HepG2 (cell line): Measurements from ENCODE around the gene NFKBIA. TPM values are rescaled to one million over a fixed set of nuclear protein-coding genes. Genes with fewer than 3 reads are reported as not detected.

Experiments
- ARNTL ChIP-seq: sonication (generic); formaldehyde crosslinking; IDR thresholded peaks from 2 replicates; pipeline ENCODE4 v1.4.0; 2020; ENCODE audit warnings: mild to moderate bottlenecking, missing genetic modification reagents
- FOSL1 ChIP-seq: sonication (generic); formaldehyde crosslinking; IDR thresholded peaks from 2 replicates; pipeline ENCODE4 v1.9.0; 2021; ENCODE audit warnings: missing genetic modification reagents, borderline replicate concordance
- KDM6A ChIP-seq: IDR thresholded peaks from 2 replicates; pipeline ENCODE4 v1.6.1; 2016; ENCODE audit warnings: low read depth
- MAFF ChIP-seq: IDR thresholded peaks from 2 replicates; pipeline ENCODE4 v1.6.1; 2011; ENCODE audit warnings: low read depth, low read length, improper control_type of control experiment
- MATR3 ChIP-seq: sonication (generic); formaldehyde crosslinking; IDR thresholded peaks from 2 replicates; pipeline ENCODE4 v1.4.0; 2020; ENCODE audit warnings: missing genetic modification reagents
- POLR2G ChIP-seq: fragments of 200-400 bp; formaldehyde crosslinking; IDR thresholded peaks from 2 replicates; pipeline ENCODE4 v1.6.1; 2018; ENCODE audit warnings: mild to moderate bottlenecking, low read depth, low read length, moderate library complexity
- RFX5 ChIP-seq: IDR thresholded peaks from 2 replicates; pipeline ENCODE4 v1.6.1; 2011; ENCODE audit warnings: low read depth, low read length, improper control_type of control experiment
- TGIF2 ChIP-seq: IDR thresholded peaks from 2 replicates; pipeline ENCODE4 v1.6.1; 2016; ENCODE audit warnings: control low read depth, missing compliant biosample characterization
- ZFP90 ChIP-seq: sonication (generic); formaldehyde crosslinking; IDR thresholded peaks from 2 replicates; pipeline ENCODE4 v1.8.0; 2022; ENCODE audit warnings: missing genetic modification reagents, mild to moderate bottlenecking, inconsistent platforms, borderline replicate concordance
- ZNF180 ChIP-seq: sonication (generic); formaldehyde crosslinking; IDR thresholded peaks from 2 replicates; pipeline ENCODE4 v1.4.0; 2020; ENCODE audit warnings: low read depth, missing genetic modification reagents, borderline replicate concordance
- ZNF225 ChIP-seq: sonication (generic); formaldehyde crosslinking; IDR thresholded peaks from 2 replicates; pipeline ENCODE4 v1.4.0; 2020; ENCODE audit warnings: mild to moderate bottlenecking, missing genetic modification reagents
- ZNF260 ChIP-seq: sonication (generic); formaldehyde crosslinking; IDR thresholded peaks from 2 replicates; pipeline ENCODE4 v1.4.0; 2020; ENCODE audit warnings: missing genetic modification reagents, low read depth, mild to moderate bottlenecking, borderline replicate concordance
- ZNF335 ChIP-seq: sonication (generic); formaldehyde crosslinking; IDR thresholded peaks from 2 replicates; pipeline ENCODE4 v1.4.0; 2020; ENCODE audit warnings: missing genetic modification reagents
- ZNF552 ChIP-seq: sonication (generic); formaldehyde crosslinking; IDR thresholded peaks from 2 replicates; pipeline ENCODE4 v1.9.0; 2022; ENCODE audit warnings: missing genetic modification reagents, mild to moderate bottlenecking, borderline replicate concordance
- ZNF670 ChIP-seq: sonication (generic); formaldehyde crosslinking; IDR thresholded peaks from 2 replicates; pipeline ENCODE4 v1.8.0; 2022; ENCODE audit warnings: mild to moderate bottlenecking, missing genetic modification reagents, borderline replicate concordance
- ZNF737 ChIP-seq: sonication (generic); formaldehyde crosslinking; IDR thresholded peaks from 2 replicates; pipeline ENCODE4 v1.5.0; 2020; ENCODE audit warnings: missing genetic modification reagents, mild to moderate bottlenecking, borderline replicate concordance
- polyA plus RNA-seq, 8 experiments: library from polyadenylated mRNA; depleted of rRNA in 3 of 8; stranded (reverse) in 7 of 8; unstranded in 1 of 8; fragments of >200 nt; fragmentation: Illumina TruSeq in 4 of 8; extraction: Trizol in 4 of 8; gene quantifications; 2 replicates each; pipeline versions ENCODE4 v1.2.1 to v1.2.3, GENCODE V29; 2011 to 2016; ENCODE audit warnings: low read depth in 4 of 8, missing spikeins in 1 of 8, mixed read lengths in 1 of 8; ENCODE audit not compliant: insufficient read depth in 1 of 8
- total RNA-seq, 5 experiments: library from RNA; depleted of rRNA; stranded (reverse); fragments of >200 nt; fragmentation: Illumina TruSeq; extraction: Trizol; gene quantifications; 2 replicates each; pipeline ENCODE4 v1.2.3, GENCODE V29; 2016; ENCODE audit warnings: low read depth in 1 of 5
- TF ChIP-seq, protein P1 (sequence below): sonication (generic); formaldehyde crosslinking; IDR thresholded peaks from 2 replicates; pipeline ENCODE4 v1.5.0; 2020; ENCODE audit warnings: mild to moderate bottlenecking, missing genetic modification reagents
- TF ChIP-seq, protein P2 (sequence below): sonication (generic); formaldehyde crosslinking; IDR thresholded peaks from 2 replicates; pipeline ENCODE4 v1.4.0; 2020; ENCODE audit warnings: mild to moderate bottlenecking, missing genetic modification reagents

Gene NFKBIA
- total and polyA plus RNA-seq, 2 of the 13 experiments (the other 11 are each of a cell fraction or from before 2014, with no cell fraction given): 197 to 319 TPM

DNA sequence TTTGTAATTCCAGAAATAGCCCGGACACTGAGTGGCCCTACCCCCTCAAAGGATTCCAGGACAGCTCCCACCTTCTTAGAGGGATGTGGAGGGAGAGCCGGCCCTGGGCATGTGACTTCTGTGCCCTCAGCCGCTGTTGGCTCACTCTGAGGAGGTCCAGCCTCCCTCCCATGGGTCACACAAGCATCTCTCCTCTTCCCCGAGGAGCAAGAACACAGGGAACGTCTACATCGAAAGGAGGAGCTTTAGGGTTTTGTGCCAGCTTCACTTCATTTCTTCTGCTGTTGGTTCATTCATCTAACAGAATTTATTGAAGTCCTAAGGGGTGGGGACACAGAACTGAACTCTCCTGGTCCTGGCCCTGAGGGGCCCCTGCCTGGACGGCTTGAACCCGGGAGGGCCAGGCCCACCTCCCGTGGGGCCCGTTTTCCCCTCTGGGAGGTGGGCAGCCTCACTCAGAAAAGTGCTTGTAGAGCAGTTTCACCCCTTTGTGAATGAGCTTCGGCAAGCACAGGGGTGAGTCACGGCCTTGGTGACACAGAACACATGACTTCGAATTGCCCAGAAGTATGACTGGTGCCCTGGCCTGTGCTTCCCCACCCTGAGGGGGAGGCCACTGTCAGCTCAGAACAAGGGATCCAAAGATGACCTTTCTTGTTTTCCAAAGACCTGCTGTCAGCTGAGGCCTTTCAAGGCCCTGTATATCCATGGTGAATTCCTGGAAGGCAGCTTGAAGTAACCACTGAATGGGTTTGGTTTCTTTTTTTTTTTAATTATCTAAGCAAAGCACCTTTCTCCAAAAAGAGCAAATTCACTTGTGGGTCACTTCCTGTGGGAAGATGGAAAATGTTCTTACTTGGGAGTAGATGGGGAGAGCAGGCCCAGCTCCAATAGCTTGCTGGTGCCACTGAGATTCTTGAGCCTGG is 39.2 kb downstream of the NFKBIA start (continued):
- TF ChIP-seq, protein P1, sequence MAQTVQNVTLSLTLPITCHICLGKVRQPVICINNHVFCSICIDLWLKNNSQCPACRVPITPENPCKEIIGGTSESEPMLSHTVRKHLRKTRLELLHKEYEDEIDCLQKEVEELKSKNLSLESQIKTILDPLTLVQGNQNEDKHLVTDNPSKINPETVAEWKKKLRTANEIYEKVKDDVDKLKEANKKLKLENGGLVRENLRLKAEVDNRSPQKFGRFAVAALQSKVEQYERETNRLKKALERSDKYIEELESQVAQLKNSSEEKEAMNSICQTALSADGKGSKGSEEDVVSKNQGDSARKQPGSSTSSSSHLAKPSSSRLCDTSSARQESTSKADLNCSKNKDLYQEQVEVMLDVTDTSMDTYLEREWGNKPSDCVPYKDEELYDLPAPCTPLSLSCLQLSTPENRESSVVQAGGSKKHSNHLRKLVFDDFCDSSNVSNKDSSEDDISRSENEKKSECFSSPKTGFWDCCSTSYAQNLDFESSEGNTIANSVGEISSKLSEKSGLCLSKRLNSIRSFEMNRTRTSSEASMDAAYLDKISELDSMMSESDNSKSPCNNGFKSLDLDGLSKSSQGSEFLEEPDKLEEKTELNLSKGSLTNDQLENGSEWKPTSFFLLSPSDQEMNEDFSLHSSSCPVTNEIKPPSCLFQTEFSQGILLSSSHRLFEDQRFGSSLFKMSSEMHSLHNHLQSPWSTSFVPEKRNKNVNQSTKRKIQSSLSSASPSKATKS (CRISPR knock-in tag): no peak
- TF ChIP-seq ZNF552 (CRISPR knock-in tag): 0 out of 2 replicates have a peak, but pooled peaks have one; percentile 80
- no peak for TF ChIP-seq POLR2G
- TF ChIP-seq ZNF225 (CRISPR knock-in tag): peak; percentile 65; the same call in 1 of the 2 replicates
- no peak for TF ChIP-seq ZFP90 (CRISPR knock-in tag)
- TF ChIP-seq FOSL1 (CRISPR knock-in tag): peak; percentile 93
- no peak for TF ChIP-seq ZNF260
- peak; percentile 84 for TF ChIP-seq TGIF2 (CRISPR knock-in tag)
- TF ChIP-seq MATR3: no peak
- no peak for TF ChIP-seq ZNF180
- TF ChIP-seq, protein P2, sequence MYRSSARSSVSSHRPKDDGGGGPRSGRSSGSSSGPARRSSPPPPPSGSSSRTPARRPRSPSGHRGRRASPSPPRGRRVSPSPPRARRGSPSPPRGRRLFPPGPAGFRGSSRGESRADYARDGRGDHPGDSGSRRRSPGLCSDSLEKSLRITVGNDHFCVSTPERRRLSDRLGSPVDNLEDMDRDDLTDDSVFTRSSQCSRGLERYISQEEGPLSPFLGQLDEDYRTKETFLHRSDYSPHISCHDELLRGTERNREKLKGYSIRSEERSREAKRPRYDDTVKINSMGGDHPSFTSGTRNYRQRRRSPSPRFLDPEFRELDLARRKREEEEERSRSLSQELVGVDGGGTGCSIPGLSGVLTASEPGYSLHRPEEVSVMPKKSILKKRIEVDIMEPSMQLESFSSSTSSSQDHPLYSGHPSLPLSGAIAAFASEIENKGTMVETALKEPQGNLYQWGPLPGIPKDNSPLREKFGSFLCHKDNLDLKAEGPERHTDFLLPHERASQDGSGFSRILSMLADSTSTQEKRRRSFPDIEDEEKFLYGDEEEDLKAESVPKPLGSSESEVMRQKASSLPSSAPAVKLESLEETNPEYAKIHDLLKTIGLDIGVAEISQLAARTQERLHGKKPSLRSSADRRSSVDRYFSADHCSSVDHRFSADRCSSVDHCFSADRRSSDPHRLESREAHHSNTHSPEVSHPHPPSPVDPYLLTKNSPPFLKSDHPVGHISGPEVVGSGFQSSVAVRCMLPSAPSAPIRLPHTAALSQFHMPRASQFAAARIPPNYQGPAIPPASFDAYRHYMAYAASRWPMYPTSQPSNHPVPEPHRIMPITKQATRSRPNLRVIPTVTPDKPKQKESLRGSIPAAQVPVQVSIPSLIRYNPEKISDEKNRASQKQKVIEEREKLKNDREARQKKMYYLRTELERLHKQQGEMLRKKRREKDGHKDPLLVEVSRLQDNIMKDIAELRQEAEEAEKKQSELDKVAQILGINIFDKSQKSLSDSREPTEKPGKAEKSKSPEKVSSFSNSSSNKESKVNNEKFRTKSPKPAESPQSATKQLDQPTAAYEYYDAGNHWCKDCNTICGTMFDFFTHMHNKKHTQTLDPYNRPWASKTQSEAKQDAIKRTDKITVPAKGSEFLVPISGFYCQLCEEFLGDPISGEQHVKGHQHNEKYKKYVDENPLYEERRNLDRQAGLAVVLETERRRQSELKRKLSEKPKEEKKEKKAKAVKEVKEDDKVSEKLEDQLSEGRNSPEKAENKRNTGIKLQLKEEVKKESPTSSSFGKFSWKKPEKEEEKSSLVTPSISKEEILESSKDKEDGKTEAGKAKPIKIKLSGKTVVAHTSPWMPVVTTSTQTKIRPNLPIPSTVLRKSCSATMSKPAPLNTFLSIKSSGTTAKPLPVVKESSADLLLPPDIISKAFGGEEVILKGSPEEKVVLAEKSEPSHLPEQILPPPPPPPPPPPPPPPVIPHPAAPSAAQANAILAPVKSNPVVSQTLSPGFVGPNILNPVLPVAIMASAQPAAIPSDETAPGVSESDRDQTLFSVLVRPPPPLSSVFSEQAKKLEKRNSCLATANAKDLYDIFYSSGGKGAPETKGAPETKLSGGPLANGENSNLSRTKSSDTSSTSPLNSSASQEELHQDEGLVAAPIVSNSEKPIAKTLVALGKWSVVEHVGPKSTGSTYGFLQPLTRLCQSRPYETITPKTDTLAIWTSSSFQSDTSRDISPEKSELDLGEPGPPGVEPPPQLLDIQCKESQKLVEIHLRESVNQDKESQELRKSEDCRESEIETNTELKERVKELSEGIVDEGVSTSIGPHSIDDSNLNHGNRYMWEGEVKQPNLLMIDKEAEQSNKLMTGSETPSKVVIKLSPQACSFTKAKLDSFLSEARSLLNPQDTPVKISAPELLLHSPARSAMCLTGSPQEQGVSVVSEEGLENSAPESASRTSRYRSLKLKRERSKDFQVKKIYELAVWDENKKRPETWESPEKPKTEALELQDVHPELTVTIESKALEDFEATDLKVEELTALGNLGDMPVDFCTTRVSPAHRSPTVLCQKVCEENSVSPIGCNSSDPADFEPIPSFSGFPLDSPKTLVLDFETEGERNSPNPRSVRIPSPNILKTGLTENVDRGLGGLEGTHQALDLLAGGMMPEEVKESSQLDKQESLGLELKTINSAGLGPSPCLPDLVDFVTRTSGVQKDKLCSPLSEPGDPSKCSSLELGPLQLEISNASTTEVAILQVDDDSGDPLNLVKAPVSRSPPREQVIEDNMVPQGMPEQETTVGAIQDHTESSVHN (CRISPR knock-in tag): no peak
- peak; percentile 92 for TF ChIP-seq ZNF335 (CRISPR knock-in tag)
- TF ChIP-seq ZNF737 (CRISPR knock-in tag): no peak
- peak; percentile 91 for TF ChIP-seq ARNTL (CRISPR knock-in tag)
- TF ChIP-seq MAFF: peak; percentile 93
- peak; percentile 44; the same call in 1 of the 2 replicates for TF ChIP-seq RFX5
- peak; percentile 53; the same call in 1 of the 2 replicates for TF ChIP-seq KDM6A (CRISPR knock-in tag)
- peak; percentile 97; the same call in 1 of the 2 replicates for TF ChIP-seq ZNF670 (CRISPR knock-in tag)
